IMR-90 (cell line): ENCODE data around the gene KPTN. TPM values are rescaled to one million over a fixed set of nuclear protein-coding genes. Genes with fewer than 3 reads are reported as not detected.

Source experiments
- ATAC-seq: fragments of 200-7000 bp; cut with Tn5 transposase; 2 replicates; pipeline ENCODE4 v1.9.1; 2020; ENCODE audit warnings: low read depth, mild to moderate bottlenecking, moderate library complexity
- BruUV-seq: library from RNA; stranded (reverse); fragments of 400-500 nt; replicated peaks from 2 replicates; lab custom pipeline; 2021; lab: Mats Ljungman, UMichigan
- CTCF ChIA-PET: fragments of 300-600 bp; formaldehyde crosslinking; extraction: SDS; loops from one replicate; lab custom pipeline; 2021; ENCODE audit warnings: antibody characterized with exemption; lab: Yijun Ruan, JAX
- POLR2A ChIA-PET: fragments of 300-600 bp; sonication (Branson Sonifier 250); formaldehyde crosslinking; loops from one replicate; lab custom pipeline; 2022; ENCODE audit warnings: antibody characterized with exemption; ENCODE audit not compliant: unreplicated experiment; lab: Charles Lee
- DNase-seq: peaks from one replicate; pipeline ENCODE4 v3.0.0; 2013
- H2AFZ ChIP-seq: replicated peaks from 2 replicates; pipeline ENCODE3; 2013; ENCODE audit warnings: low read length, mild to moderate bottlenecking; ENCODE audit not compliant: poor library complexity
- H2AK5ac ChIP-seq: 2 replicates; pipeline ENCODE4 v1.6.1; 2013; ENCODE audit warnings: low read depth, low read length, inconsistent platforms
- H2AK9ac ChIP-seq: replicated peaks from 2 replicates; pipeline ENCODE3; 2013; ENCODE audit warnings: mild to moderate bottlenecking, low read depth, low read length, moderate library complexity; ENCODE audit not compliant: poor library complexity
- H2BK120ac ChIP-seq: 2 replicates; pipeline ENCODE4 v1.6.1; 2013; ENCODE audit warnings: low read depth, low read length, inconsistent platforms
- H2BK15ac ChIP-seq: 3 replicates; pipeline ENCODE4 v1.6.1; 2013; ENCODE audit warnings: low read depth, low read length, inconsistent platforms
- H2BK20ac ChIP-seq: 2 replicates; pipeline ENCODE4 v1.6.1; 2013; ENCODE audit warnings: low read depth, mild to moderate bottlenecking, inconsistent platforms, low read length, moderate library complexity
- H2BK5ac ChIP-seq: 2 replicates; pipeline ENCODE4 v1.6.1; 2013; ENCODE audit warnings: mild to moderate bottlenecking, low read depth, low read length, inconsistent platforms; ENCODE audit not compliant: poor library complexity, severe bottlenecking
- H3K14ac ChIP-seq: replicated peaks from 2 replicates; pipeline ENCODE4 v1.6.1; 2013; ENCODE audit warnings: low read depth, low read length, inconsistent platforms
- H3K18ac ChIP-seq: 2 replicates; pipeline ENCODE4 v1.6.1; 2013; ENCODE audit warnings: low read depth, low read length, control low read depth
- H3K23ac ChIP-seq: 2 replicates; pipeline ENCODE4 v1.6.1; 2013; ENCODE audit warnings: low read depth, low read length, inconsistent platforms
- H3K27ac ChIP-seq: 2 replicates; pipeline ENCODE4 v1.5.1; 2013; ENCODE audit warnings: mild to moderate bottlenecking, control low read depth, low read length; ENCODE audit not compliant: insufficient read depth
- H3K27me3 ChIP-seq: 2 replicates; pipeline ENCODE4 v1.6.1; 2013; ENCODE audit warnings: low read length; ENCODE audit not compliant: control insufficient read depth, insufficient read depth
- H3K36me3 ChIP-seq: 2 replicates; pipeline ENCODE4 v1.6.1; 2013; ENCODE audit warnings: low read length, mixed read lengths; ENCODE audit not compliant: control insufficient read depth, insufficient read depth
- H3K4ac ChIP-seq: 2 replicates; pipeline ENCODE4 v1.6.1; 2013; ENCODE audit warnings: low read depth, low read length, inconsistent platforms
- H3K4me1 ChIP-seq: 2 replicates; pipeline ENCODE4 v1.6.1; 2013; ENCODE audit warnings: low read length, mixed read lengths; ENCODE audit not compliant: control insufficient read depth, insufficient read depth
- H3K4me2 ChIP-seq: 2 replicates; pipeline ENCODE4 v1.6.1; 2013; ENCODE audit warnings: low read depth, mild to moderate bottlenecking, control low read depth, low read length, moderate library complexity
- H3K4me3 ChIP-seq: 2 replicates; pipeline ENCODE4 v1.5.1; 2013; ENCODE audit warnings: low read depth, mild to moderate bottlenecking, control low read depth, low read length, moderate library complexity; ENCODE audit not compliant: insufficient read depth
- H3K56ac ChIP-seq: 2 replicates; pipeline ENCODE4 v1.6.1; 2013; ENCODE audit warnings: low read length, inconsistent platforms; ENCODE audit not compliant: insufficient read depth; ENCODE audit errors: extremely low read depth
- H3K79me1 ChIP-seq, 2 experiments: 2 replicates each; pipeline ENCODE4 v1.6.1; 2013; ENCODE audit warnings: low read length in 2 of 2, inconsistent platforms in 1 of 2, low read depth in 1 of 2
- H3K9ac ChIP-seq: 2 replicates; pipeline ENCODE4 v1.6.1; 2013; ENCODE audit warnings: low read depth, low read length, control low read depth
- H3K9me1 ChIP-seq: 2 replicates; pipeline ENCODE4 v1.6.1; 2013; ENCODE audit warnings: low read length, inconsistent platforms; ENCODE audit not compliant: insufficient read depth
- H3K9me3 ChIP-seq: 2 replicates; pipeline ENCODE4 v1.6.1; 2013; ENCODE audit warnings: low read length; ENCODE audit not compliant: control insufficient read depth, insufficient read depth
- H4K20me1 ChIP-seq: 2 replicates; pipeline ENCODE4 v1.6.1; 2013; ENCODE audit warnings: low read length, inconsistent platforms; ENCODE audit not compliant: insufficient read depth
- H4K5ac ChIP-seq: 2 replicates; pipeline ENCODE4 v1.6.1; 2013; ENCODE audit warnings: mild to moderate bottlenecking, low read depth, low read length, control low read depth
- H4K8ac ChIP-seq, 2 experiments: 2 replicates each; pipeline ENCODE4 v1.6.1; 2013; ENCODE audit warnings: low read depth in 2 of 2, low read length in 2 of 2, control low read depth in 1 of 2, inconsistent platforms in 1 of 2
- H4K91ac ChIP-seq: 2 replicates; pipeline ENCODE4 v1.6.1; 2013; ENCODE audit warnings: low read depth, low read length, inconsistent platforms; ENCODE audit not compliant: insufficient read depth
- BHLHE40 ChIP-seq: fragments of 150-350 bp; IDR thresholded peaks from 2 replicates; pipeline ENCODE4 v1.6.1; 2016; ENCODE audit warnings: mild to moderate bottlenecking, low read depth, low read length
- CEBPB ChIP-seq: IDR thresholded peaks from 2 replicates; pipeline ENCODE4 v1.6.1; 2012; ENCODE audit warnings: low read depth, low read length, improper control_type of control experiment
- CHD1 ChIP-seq: IDR thresholded peaks from 2 replicates; pipeline ENCODE4 v1.6.1; 2012; ENCODE audit warnings: low read depth, low read length, improper control_type of control experiment
- CTCF ChIP-seq: conservative IDR thresholded peaks from 2 replicates; pipeline ENCODE4 v1.5.1; 2012; ENCODE audit warnings: mild to moderate bottlenecking, low read depth, low read length, improper control_type of control experiment
- ELK1 ChIP-seq: fragments of 150-350 bp; IDR thresholded peaks from 2 replicates; pipeline ENCODE4 v1.6.1; 2016; ENCODE audit warnings: low read depth, mild to moderate bottlenecking, low read length, moderate library complexity, borderline replicate concordance
- FOS ChIP-seq: fragments of 150-350 bp; IDR thresholded peaks from 2 replicates; pipeline ENCODE4 v1.6.1; 2016; ENCODE audit warnings: low read depth, low read length
- MAFK ChIP-seq: IDR thresholded peaks from 2 replicates; pipeline ENCODE4 v1.6.1; 2012; ENCODE audit warnings: low read depth, low read length, improper control_type of control experiment
- MAZ ChIP-seq: IDR thresholded peaks from 2 replicates; pipeline ENCODE4 v1.6.1; 2012; ENCODE audit warnings: low read depth, mild to moderate bottlenecking, low read length, improper control_type of control experiment, moderate library complexity, borderline replicate concordance
- MXI1 ChIP-seq: IDR thresholded peaks from 2 replicates; pipeline ENCODE4 v1.6.1; 2012; ENCODE audit warnings: low read depth, mild to moderate bottlenecking, low read length, moderate library complexity, borderline replicate concordance
- NFE2L2 ChIP-seq: fragments of 150-350 bp; IDR thresholded peaks from 2 replicates; pipeline ENCODE4 v1.6.1; 2016; ENCODE audit warnings: low read depth, mild to moderate bottlenecking, low read length
- POLR2A ChIP-seq: IDR thresholded peaks from 2 replicates; pipeline ENCODE4 v1.6.1; 2012; ENCODE audit warnings: mild to moderate bottlenecking, low read depth, low read length
- RAD21 ChIP-seq: IDR thresholded peaks from 2 replicates; pipeline ENCODE4 v1.6.1; 2012; ENCODE audit warnings: low read length, improper control_type of control experiment
- RCOR1 ChIP-seq: IDR thresholded peaks from 2 replicates; pipeline ENCODE4 v1.6.1; 2012; ENCODE audit warnings: mild to moderate bottlenecking, low read length, improper control_type of control experiment; ENCODE audit not compliant: insufficient replicate concordance
- RFX5 ChIP-seq: IDR thresholded peaks from 2 replicates; pipeline ENCODE4 v1.8.0; 2012; ENCODE audit warnings: low read depth, mild to moderate bottlenecking, low read length, moderate library complexity
- SMC3 ChIP-seq: fragments of 150-350 bp; IDR thresholded peaks from 2 replicates; pipeline ENCODE4 v1.6.1; 2016; ENCODE audit warnings: low read depth, mild to moderate bottlenecking, antibody characterized with exemption, low read length, moderate library complexity
- USF2 ChIP-seq: fragments of 150-350 bp; IDR thresholded peaks from 2 replicates; pipeline ENCODE4 v1.6.1; 2017; ENCODE audit warnings: mild to moderate bottlenecking, antibody characterized with exemption, low read length, low read depth
- WGBS, 2 experiments: methylation state at CpG; one replicate each; pipeline versions ENCODE4 v1.1.5 to v1.1.7; 2013; ENCODE audit warnings: missing lambda C conversion rate in 2 of 2; ENCODE audit not compliant: insufficient read length in 1 of 2; ENCODE audit errors: extremely low coverage in 2 of 2; 5-methylcytosine and 5-hydroxymethylcytosine counted together
- dilution Hi-C: fragments of 300-500 bp; cut with HindIII; formaldehyde crosslinking; loops from one replicate; pipeline ENCODE4 v1.14.3; 2018; ENCODE audit warnings: low sequenced_read_pairs; ENCODE audit not compliant: unreplicated experiment
- in situ Hi-C: fragments of 300-500 bp; cut with MboI; formaldehyde crosslinking; loops from 3 replicates; pipeline ENCODE4 v1.14.3; 2019; ENCODE audit warnings: low sequenced_read_pairs, inconsistent platforms, mixed read lengths
- intact Hi-C: fragments of 100-400 bp; cut with micrococcal nuclease; formaldehyde crosslinking; loops from 2 replicates; pipeline ENCODE4 v1.10.0; 2022
- polyA plus RNA-seq, 3 experiments: library from polyadenylated mRNA; depleted of rRNA; stranded (reverse); fragments of >200 nt; gene quantifications; 2 replicates each; pipeline ENCODE4 v1.2.3, GENCODE V29; 2012; ENCODE audit warnings: low replicate concordance in 1 of 3
- total RNA-seq: library from RNA; depleted of rRNA; stranded (reverse); fragments of >200 nt; gene quantifications from 2 replicates; pipeline ENCODE4 v1.2.3, GENCODE V29; 2012

The KPTN gene
- total and polyA plus RNA-seq, 2 of the 4 experiments (the other 2 are of a cell fraction) = 4.1 to 15.4 TPM

GRCh38 chr19:47520343-47520806, 36.4 kb upstream of the KPTN start:
- WGBS, 2 experiments = 58% methylated on average over 4 of the region's 10 CpGs; no CpG with 5 or more reads in 1 of the 2 experiments

More at GRCh38 chr19:47520343-47520806, 36.4 kb upstream of the KPTN start:
- H3K27me3 ChIP-seq = peaks cover 25% of the 10 kb centered on the region
- no peak overlapping the region for H2BK15ac ChIP-seq
- H4K20me1 ChIP-seq = no peaks in the 10 kb centered on the region
- H3K23ac ChIP-seq = no peak overlapping the region
- 0 out of 4 replicates have a peak, but pooled peaks cover 0 to 4% of the 10 kb centered on the region in 2 experiments for H3K79me1 ChIP-seq
- no peak overlapping the region for H2BK5ac ChIP-seq
- no peak overlapping the region for H3K4me2 ChIP-seq
- DNase-seq = no peak
- H3K9ac ChIP-seq = no peak overlapping the region
- no peak overlapping the region for H4K91ac ChIP-seq
- no peak overlapping the region for H3K4me3 ChIP-seq
- intact Hi-C loops (loop anchor here (5.0 kb wide), 1 partner anchor 42 kb away; no protein-coding TSS in a partner anchor), in situ Hi-C loops (no loop called here), dilution Hi-C loops (no loop called here)
- no peak overlapping the region for H2BK120ac ChIP-seq
- no peak overlapping the region for H3K56ac ChIP-seq
- H4K8ac ChIP-seq = no peak overlapping the region
- ChIA-PET CTCF (no interaction called here), POLR2A (no interaction called here)
- peaks cover 4% of the 10 kb centered on the region for H3K9me1 ChIP-seq
- H3K36me3 ChIP-seq = no peaks in the 10 kb centered on the region
- H3K4ac ChIP-seq = no peak overlapping the region
- H3K14ac ChIP-seq = no peak overlapping the region
- H3K18ac ChIP-seq = no peak overlapping the region
- peaks cover 2% of the 10 kb centered on the region; the same call in 1 of the 2 replicates for H3K4me1 ChIP-seq
- no peak overlapping the region for H4K5ac ChIP-seq
- no peak overlapping the region for H2AK5ac ChIP-seq
- BruUV-seq = no TSS peak
- H2AFZ ChIP-seq = no peak overlapping the region
- no peaks in the 10 kb centered on the region for H3K9me3 ChIP-seq
- no peak for ATAC-seq
- no peak overlapping the region for H2AK9ac ChIP-seq
- H3K27ac ChIP-seq = no peak overlapping the region
- H2BK20ac ChIP-seq = no peak overlapping the region
- TF ChIP-seq USF2 (no peak), RFX5 (no peak), RAD21 (no peak), ELK1 (no peak), POLR2A (no peak), NFE2L2 (no peak), CEBPB (no peak), SMC3 (no peak), FOS (no peak), BHLHE40 (no peak), MAZ (no peak), RCOR1 (no peak), MAFK (no peak), MXI1 (no peak), CHD1 (no peak), CTCF (no peak)
